Colonic mucosa (tissue), 4 donors: ENCODE data around the gene MIF. TPM values are rescaled to one million over a fixed set of nuclear protein-coding genes. Genes with fewer than 3 reads are reported as not detected.
"Not testable (repeated sequence)": the region's sequence is repeated elsewhere in the genome, so short reads cannot be mapped to it uniquely, and the experiment has no call there.

Experiments used
- DNase-seq: peaks from one replicate; pipeline ENCODE4 v3.0.0-alpha.2; 2020
- H3K27ac ChIP-seq: fragments of 200-600 bp; one replicate; pipeline ENCODE4 v1.8.0; 2021
- H3K27me3 ChIP-seq: fragments of 200-600 bp; one replicate; pipeline ENCODE4 v1.8.0; 2021
- H3K36me3 ChIP-seq: fragments of 200-600 bp; one replicate; pipeline ENCODE4 v1.8.0; 2021
- H3K4me1 ChIP-seq: fragments of 200-600 bp; one replicate; pipeline ENCODE4 v1.8.0; 2021; ENCODE audit warnings: mild to moderate bottlenecking
- H3K4me3 ChIP-seq: fragments of 200-600 bp; one replicate; pipeline ENCODE4 v1.8.0; 2021
- H3K9ac ChIP-seq, 2 donors: one replicate each; pipeline ENCODE4 v1.7.0; 2013; ENCODE audit warnings: control low read depth in 2 of 2, low read depth in 2 of 2, low read length in 2 of 2
- H3K9me3 ChIP-seq: fragments of 200-600 bp; one replicate; pipeline ENCODE4 v1.8.0; 2021
- intact Hi-C: fragments of 100-400 bp; cut with DNase I; formaldehyde crosslinking; loops from one replicate; pipeline ENCODE4 v1.14.1; 2022
- total RNA-seq, 2 donors: library from RNA; stranded (reverse); fragmentation: NEBNext Ultra II Directional in 1 of 2; extraction: Animal tissue kit (Norgen Biotek cat#: 25700) in 1 of 2; gene quantifications; one replicate each; pipeline ENCODE4 v1.2.1, GENCODE V29; 2021
- TF ChIP-seq, protein P1 (sequence below): fragments of 200-600 bp; IDR thresholded peaks from one replicate; pipeline ENCODE4 v1.8.0; 2022; ENCODE audit warnings: antibody characterized with exemption, mild to moderate bottlenecking
- donor health status: healthy.
- donor health status: DM: no; HTN: no; CAD: no.
- donor health status: DM: no; HTN: no; CAD: no.

MIF gene
- total RNA-seq, 2 donors from 2014 or later = 621 to 869 TPM

DNA sequence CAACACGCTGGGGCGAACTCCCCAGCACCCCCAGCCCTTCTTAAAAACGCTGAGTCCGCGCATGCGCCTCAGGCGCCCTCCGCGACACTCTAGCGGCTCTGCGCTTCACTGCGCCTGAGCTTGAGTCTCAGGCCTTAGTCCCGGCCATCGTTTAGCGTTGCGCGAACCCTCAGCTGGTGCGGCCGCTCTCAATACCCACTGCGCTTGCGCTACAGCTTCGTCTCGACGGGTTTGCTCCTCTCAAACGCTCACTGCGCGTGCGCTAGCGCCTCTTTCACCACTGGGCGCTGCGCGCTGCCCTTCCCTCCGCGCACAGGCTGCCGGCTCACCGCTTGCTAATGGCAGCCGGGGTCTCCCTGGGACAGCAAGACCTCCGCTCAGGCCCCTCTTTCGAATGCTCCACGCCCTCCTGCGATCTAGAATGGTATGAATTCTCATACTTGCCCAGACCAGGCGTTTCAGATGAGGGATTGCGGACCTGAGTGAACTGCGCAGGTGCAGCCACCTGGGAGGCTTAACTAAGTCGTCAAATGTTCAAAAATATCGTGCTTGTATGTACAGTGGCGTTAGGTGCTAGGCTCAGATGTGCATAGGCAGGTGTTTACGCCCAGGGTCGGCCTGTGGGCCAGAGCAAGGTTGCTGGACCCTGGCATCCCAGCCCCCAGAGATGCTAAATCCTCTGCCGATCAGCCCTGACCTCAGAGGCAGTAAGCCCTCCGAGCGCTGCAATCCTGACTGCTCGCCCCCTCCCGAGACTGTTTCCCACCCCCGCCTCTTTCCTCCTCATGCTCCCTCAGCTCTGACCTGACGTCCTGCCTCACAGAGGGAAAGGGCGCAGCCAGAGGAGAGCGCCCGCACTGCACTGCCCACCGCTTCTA lies 36.3 kb upstream of the MIF start, which contains the start of gene SLC2A11:
Gene SLC2A11, plus strand, starts transcription at position 270 of the 878 bp plus-strand sequence. Its CDS starts 125 bp downstream, at position 395.
- intact Hi-C loops = no loop called here
- H3K9me3 ChIP-seq = no peaks in the 10 kb centered on the region
- peak within 1 kb of the TSS; percentile 92 for H3K27ac ChIP-seq
- TF ChIP-seq, protein P1, sequence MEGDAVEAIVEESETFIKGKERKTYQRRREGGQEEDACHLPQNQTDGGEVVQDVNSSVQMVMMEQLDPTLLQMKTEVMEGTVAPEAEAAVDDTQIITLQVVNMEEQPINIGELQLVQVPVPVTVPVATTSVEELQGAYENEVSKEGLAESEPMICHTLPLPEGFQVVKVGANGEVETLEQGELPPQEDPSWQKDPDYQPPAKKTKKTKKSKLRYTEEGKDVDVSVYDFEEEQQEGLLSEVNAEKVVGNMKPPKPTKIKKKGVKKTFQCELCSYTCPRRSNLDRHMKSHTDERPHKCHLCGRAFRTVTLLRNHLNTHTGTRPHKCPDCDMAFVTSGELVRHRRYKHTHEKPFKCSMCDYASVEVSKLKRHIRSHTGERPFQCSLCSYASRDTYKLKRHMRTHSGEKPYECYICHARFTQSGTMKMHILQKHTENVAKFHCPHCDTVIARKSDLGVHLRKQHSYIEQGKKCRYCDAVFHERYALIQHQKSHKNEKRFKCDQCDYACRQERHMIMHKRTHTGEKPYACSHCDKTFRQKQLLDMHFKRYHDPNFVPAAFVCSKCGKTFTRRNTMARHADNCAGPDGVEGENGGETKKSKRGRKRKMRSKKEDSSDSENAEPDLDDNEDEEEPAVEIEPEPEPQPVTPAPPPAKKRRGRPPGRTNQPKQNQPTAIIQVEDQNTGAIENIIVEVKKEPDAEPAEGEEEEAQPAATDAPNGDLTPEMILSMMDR = no peak
- no peaks in the 10 kb centered on the region for H3K36me3 ChIP-seq
- no peaks in the 10 kb centered on the region for H3K4me1 ChIP-seq
- H3K4me3 ChIP-seq = peak within 1 kb of the TSS; percentile 62
- DNase-seq = peak; percentile 97
- no peaks in the 10 kb centered on the region for H3K27me3 ChIP-seq
- peak within 1 kb of the TSS; percentile 70 to 97 for H3K9ac ChIP-seq

DNA sequence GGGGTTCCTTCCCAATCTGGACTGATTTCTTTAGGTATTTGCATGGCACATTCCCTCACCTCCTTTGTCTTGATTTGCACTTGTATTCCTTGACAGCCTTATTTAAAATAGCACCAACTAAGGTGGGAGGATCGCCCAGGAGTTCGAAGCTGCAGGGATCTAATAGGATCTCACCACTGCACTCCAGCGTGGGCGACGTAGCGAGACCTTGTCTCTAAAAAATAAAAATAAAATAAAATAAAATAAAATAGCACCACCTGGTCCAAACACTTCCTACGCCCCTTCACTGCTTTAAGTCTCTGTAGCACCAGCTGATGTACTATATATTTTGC lies 35.7 kb upstream of the MIF start:
- no peak for DNase-seq
- H3K9me3 ChIP-seq = no peaks in the 10 kb centered on the region
- H3K27ac ChIP-seq = no peak overlapping the region
- peak overlapping the region; percentile 69 to 97 for H3K9ac ChIP-seq
- no peaks in the 10 kb centered on the region for H3K36me3 ChIP-seq
- no peaks in the 10 kb centered on the region for H3K4me1 ChIP-seq
- intact Hi-C loops = no loop called here
- H3K27me3 ChIP-seq = no peaks in the 10 kb centered on the region
- TF ChIP-seq, protein P1 = no peak
- H3K4me3 ChIP-seq = peak overlapping the region; percentile 62

DNA sequence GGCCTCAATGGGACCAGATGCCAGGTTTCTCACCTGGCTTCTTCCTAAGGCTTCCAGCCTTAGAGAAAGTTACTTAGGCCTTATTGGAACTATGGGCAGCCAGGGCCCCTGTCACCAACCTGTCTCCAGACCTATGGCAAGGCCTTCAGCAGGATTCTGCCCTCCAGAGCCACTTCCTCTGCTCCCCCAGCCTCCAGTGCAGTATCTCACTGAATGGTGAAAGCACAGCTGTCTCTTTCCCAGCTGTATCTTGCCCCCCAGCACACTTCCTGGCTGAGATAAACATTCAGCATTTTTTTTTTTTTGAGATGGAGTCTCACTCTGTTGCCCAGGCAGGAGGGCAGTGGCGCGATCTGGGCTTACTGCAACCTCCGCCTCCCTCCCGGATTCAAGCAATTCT lies 35.0 kb upstream of the MIF start:
- intact Hi-C loops = no loop called here
- H3K27ac ChIP-seq = no peak overlapping the region
- no peak overlapping the region for H3K4me3 ChIP-seq
- H3K4me1 ChIP-seq = no peaks in the 10 kb centered on the region
- H3K27me3 ChIP-seq = no peaks in the 10 kb centered on the region
- no peak overlapping the region for H3K9ac ChIP-seq
- no peaks in the 10 kb centered on the region for H3K36me3 ChIP-seq
- TF ChIP-seq, protein P1 = no peak
- no peak for DNase-seq
- no peaks in the 10 kb centered on the region for H3K9me3 ChIP-seq

- H3K9me3 ChIP-seq, DNase-seq, H3K9ac ChIP-seq, H3K4me3 ChIP-seq, H3K4me1 ChIP-seq, H3K27ac ChIP-seq, H3K36me3 ChIP-seq, H3K27me3 ChIP-seq: not testable (repeated sequence)
- intact Hi-C loops = loop anchor here (5.0 kb wide), 1 partner anchor 97 kb away; no protein-coding TSS in a partner anchor
Measured at GRCh38 chr22:23860187-23860586, 34.0 kb upstream of the MIF start.

GRCh38 chr22:23862103-23862502 lies 32.1 kb upstream of the MIF start:
- no peaks in the 10 kb centered on the region for H3K36me3 ChIP-seq
- no peak overlapping the region for H3K9ac ChIP-seq
- no peak overlapping the region for H3K4me3 ChIP-seq
- no peak overlapping the region for H3K27ac ChIP-seq
- H3K9me3 ChIP-seq = no peaks in the 10 kb centered on the region
- H3K27me3 ChIP-seq = no peaks in the 10 kb centered on the region
- TF ChIP-seq, protein P1 = peak; percentile 54
- intact Hi-C loops = loop anchor here (5.0 kb wide), 1 partner anchor 95 kb away; no protein-coding TSS in a partner anchor
- H3K4me1 ChIP-seq = no peaks in the 10 kb centered on the region
- DNase-seq = no peak

GRCh38 chr22:23864499-23865154 lies 29.6 kb upstream of the MIF start:
- H3K36me3 ChIP-seq, H3K9ac ChIP-seq, DNase-seq, H3K9me3 ChIP-seq, H3K4me3 ChIP-seq, H3K27ac ChIP-seq, H3K27me3 ChIP-seq, H3K4me1 ChIP-seq: not testable (repeated sequence)
- intact Hi-C loops = loop anchor here (5.0 kb wide), 1 partner anchor 93 kb away; no protein-coding TSS in a partner anchor
